ENCODE data around the gene INVS.
A peak's percentile ranks its signal among the peaks of the same experiment; 100 is the strongest.
"Not testable (repeated sequence)": the region's sequence is repeated elsewhere in the genome, so short reads cannot be mapped to it uniquely, and the experiment has no call there.

The INVS gene

DNA sequence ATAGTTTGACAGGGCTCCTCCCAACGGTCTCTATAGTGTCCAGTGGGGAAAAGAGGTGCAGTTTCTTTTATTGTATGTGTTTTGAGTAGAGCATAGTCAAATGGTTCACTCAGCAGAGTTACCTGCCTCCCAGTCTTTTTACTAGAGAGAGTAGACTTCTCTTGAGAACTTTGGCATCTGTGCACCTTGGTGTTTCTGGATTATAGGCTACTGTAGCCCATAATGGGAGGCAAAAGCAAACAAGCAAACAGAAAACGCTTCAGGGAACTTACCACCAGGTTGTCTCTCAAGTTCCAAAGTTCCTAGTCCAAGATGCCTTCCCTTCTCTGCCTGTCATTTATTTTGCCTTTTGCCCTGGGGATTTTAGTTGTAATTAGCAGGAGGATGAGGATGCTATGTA, 26.2 kb downstream of the INVS start:
- no peak for DNase-seq

GRCh38 chr9:100125910-100126309, 26.9 kb downstream of the INVS start:
- no peak for DNase-seq

- no peak for DNase-seq
Observed at GRCh38 chr9:100126423-100126822, 27.4 kb downstream of the INVS start.

DNA sequence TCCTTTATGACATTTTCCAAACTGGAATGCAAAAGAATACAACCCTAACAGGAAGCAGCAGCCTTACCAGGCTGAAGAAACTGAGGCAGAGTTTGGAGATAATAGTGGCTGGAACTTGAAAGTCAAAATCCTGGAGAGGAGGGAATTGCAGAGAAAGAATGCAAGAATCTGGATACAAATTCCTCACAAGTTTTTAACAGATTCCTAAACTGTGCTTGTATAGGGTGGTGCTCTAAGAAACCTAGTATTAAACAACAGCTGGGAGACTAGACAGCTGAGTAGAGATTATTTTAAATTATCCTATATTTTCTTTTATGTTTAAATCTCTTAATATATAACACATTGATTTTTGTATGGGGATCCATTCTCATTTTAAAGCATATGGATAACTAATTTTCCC, 30.7 kb downstream of the INVS start:
- DNase-seq: no peak

DNA sequence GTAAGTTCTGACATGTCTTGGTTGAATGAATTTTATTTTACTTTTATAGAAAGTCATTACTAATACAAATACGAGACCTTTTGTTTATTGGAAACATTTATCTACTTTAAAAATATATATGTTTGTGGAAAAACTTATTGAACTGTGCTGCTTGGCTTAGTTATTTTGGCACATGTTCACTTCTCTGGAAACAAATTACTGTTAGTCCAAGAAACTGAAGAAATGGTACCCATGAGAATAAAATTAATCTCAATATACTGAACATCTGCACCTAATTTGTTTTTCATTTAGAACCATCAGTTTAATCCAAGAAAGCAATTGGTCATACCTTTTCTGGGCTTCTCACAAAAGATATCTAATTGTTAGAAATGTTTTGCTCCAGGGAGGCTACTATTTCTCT, 32.2 kb downstream of the INVS start:
- no peak for DNase-seq

DNA sequence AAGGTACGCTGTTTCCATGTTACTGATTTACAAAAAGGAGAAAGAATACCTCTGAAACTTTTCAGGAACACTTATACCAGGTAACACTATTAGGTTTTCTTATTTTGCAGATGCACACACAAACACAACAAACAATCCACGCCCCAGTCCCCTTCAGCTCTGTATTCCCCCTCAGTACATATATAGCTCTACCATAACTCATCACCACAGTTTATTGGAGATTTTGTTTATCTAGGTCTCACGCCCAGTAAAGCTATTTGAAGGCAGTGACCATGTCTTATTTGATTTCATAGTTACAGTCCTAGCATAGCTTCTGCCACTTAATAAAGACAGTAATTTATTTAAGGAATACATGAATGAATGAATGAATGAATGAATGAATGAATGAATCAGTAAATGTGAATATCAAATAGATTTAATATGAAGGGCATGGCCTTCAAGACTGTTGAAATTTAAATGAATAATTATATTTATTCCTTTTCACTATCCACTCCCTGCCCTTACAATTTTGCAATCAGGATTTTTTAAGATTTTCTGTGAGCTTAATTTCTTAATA, 32.9 kb downstream of the INVS start:
- DNase-seq: no peak

DNA sequence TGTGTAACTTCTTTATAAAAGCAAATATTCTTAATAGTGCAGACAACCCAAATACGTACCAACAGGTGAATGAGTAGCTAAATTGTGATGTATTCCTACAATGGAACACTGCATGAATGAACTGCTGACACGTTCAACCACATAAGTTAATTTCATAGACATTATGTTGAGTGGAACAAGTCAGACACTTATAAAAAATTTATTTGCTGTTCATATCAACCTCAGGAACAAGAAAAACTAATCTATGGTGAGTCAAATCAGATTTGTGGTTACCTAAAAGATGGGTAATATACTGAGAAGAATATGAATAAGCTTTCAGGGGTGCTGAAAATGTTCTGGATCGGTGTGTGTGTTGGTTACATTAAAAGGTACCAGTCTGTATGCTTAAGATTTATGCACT, 35.7 kb downstream of the INVS start:
- no peak for DNase-seq

DNA sequence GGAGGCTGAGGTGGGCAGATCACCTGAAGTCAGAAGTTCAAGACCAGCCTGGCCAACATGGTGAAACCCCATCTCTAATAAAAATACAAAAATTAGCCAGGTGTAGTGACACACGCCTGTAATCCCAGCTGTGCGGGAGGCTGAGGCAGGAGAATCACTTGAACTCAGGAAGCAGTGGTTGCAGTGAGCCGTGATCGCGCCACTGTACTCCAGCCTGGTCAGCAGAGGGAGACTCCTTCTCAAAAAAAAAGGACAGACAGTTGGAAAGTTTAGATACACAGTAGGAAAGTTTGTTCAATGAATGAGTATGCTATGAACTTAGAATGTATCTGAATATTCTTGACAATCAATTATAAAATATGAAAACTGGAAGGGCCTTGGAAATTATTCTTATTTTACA, 37.8 kb downstream of the INVS start:
- DNase-seq: peak; percentile 3

DNA sequence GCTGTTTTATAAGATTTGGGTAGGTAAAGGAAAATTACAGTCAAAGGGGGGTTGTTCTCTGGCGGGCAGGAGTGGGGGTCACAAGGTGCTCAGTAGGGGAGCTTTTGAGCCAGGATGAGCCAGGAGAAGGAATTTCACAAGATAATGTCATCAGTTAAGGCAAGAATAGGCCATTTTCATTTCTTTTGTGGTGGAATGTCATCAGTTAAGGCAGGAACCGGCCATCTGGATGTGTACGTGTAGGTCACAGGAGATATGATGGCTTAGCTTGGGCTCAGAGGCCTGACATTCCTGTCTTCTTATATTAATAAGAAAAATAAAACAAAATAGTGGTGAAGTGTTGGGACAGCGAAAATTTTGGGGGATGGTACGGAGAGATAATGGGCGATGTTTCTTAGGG, 41.3 kb downstream of the INVS start:
- not testable (repeated sequence) for DNase-seq

DNA sequence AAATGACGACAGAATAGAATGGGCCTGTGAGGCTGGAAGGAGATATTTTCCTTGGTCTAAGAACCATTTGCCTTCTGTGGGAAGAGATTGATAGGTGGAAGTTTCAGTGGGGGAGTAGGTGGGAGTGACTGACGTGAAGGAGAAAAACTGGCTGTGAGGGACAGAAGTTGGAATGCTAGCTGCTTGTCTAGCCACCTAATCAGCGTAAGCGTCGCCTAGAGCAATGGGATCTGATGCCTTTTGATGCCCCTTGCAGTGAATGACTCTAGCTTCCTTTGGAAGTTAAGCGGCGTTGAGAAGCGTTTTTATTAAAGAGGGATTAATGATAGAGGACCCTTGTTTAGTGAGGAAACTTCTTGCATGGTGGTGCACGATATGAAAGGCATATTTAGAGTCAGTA, 42.8 kb downstream of the INVS start:
- DNase-seq: not testable (repeated sequence)

DNA sequence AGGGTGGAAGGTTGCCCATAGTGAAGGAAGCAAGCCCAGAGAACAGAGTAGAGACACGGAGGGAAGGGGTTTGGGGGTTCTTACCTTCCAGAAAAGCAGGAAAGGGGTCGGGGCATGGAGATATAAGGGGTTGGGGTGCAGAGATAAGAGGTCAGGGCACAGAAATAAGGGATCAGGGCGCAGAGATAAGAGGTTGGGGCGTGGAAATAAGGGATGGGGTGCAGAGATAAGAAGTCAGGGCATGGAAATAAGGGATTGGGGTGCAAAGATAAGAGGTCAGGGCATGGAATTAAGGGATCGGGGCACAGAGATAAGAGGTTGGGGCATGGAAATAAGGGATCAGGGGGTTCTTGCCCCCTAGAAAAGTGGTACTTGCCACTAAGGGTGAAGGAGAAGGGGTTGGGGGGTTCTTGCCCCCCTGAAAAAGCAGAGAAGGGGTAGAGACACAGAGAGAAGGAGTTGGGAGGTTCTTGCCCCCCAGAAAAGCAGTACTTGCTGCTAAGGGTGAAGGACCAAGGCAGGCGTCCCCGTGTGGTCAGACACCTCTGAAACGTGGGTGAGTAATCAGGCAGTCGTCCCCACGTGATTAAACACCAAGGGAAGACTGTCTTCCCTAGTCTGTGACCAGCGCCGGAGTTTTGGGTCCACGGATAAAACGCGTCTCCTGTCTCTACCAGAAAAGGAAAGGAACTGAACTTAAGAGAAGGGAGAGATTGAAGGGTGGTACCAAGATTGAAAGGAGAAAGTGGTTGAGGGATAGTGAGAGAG, 46.3 kb downstream of the INVS start:
- not testable (repeated sequence) for DNase-seq

GRCh38 chr9:100145976-100146375, 46.9 kb downstream of the INVS start:
- not testable (repeated sequence) for DNase-seq

DNA sequence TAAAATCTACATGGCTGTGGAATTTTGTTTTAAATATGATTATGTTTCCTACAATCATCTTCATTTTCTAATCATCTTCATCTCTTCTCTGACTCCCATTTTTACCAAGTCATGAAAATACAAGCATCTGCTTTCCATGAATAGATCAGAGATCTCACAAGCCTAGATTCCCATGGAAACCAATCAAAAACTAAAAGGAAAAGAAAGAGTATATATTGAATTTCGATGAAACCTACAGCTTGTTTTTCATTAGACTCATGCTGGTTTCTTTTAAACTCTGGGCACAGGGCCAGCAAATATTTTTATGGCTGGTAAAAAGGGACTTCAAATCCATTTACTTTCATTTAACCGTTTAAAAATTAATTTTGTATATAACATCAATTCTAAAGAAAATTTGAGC, 51.2 kb downstream of the INVS start:
- DNase-seq: no peak

- DNase-seq: no peak
Observed at GRCh38 chr9:100160021-100160420, 61.0 kb downstream of the INVS start.

DNA sequence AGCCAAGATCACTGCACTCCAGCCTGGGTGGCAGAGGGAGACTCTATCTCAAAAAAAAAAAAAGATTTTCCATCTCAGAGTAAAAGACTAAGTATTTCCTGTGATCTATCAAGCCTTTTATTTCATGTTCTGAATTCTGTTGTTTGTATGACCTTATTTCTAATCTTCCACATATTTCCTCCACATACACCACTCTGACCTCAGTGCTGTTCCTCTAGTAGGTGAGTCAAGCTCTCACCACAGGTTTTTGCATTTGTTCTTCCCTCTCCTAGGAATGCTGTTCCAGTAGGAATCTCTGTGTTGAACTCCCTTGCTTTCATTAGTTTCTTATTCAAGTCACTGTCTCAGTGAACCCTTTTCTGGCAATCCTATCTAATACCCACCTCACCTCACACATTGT, 68.1 kb downstream of the INVS start:
- DNase-seq: no peak

- DNase-seq: no peak
Observed at GRCh38 chr9:100167915-100168654, 69.0 kb downstream of the INVS start.

- no peak for DNase-seq
Observed at GRCh38 chr9:100170085-100170484, 71.0 kb downstream of the INVS start.

DNA sequence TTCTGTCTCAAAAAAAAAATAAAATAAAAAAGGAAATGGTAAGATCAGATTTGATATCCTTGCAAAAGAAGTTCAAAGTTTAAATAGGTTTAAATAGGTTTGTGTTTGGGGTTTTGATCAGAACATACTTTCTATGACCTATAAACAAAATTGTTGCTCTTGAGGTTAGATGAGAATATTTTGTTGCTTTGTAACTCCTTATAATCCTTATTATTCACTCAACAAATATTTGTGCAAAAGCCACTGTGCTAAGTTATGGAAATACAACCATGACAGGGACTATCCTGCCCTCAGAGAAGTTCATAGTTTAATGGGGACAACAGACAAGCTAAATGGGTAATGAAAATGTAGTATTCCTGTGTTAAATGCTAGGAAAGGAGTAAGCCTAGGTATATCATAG, 71.5 kb downstream of the INVS start:
- DNase-seq: no peak

GRCh38 chr9:100186356-100186755, 87.3 kb downstream of the INVS start:
- no peak for DNase-seq

GRCh38 chr9:100190339-100190738, 91.3 kb downstream of the INVS start:
- no peak for DNase-seq

DNA sequence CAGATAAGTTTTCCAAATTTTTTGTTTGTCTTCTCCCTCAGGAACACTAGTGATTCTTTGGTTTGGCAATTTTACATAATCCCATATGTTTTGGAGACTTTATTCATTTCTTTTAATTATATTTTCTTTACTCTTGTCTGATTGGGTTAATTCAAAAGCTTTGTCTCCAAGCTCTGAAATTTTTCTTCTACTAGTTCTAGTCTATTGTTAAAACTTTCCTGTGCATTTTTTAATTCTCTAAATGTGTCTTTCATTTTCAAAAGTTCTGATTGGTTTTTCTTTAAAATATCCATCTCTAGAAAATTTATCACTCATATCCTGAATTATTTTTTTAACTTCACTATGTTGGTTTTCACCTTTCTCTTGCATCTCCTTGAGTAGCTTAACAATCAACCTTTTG, 92.2 kb downstream of the INVS start:
- no peak for DNase-seq

DNA sequence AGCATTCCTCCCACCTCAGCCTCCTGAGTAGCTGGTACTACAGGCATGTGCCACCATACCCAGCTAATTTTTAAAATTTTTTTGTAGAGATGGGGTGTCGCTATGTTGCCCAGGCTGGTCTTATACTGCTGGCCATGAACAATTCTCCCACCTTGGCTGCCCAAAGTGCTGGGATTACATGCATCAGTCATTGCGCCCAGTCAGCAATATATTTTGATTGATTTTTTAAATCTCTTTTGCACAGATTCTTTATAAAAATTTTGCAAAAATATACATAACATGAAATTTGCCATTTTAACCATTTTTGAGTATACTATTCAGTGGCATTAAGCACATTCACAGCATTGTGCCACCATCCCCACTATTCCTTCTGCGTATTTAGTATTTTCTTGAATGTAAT, 94.0 kb downstream of the INVS start:
- no peak for DNase-seq

- DNase-seq: no peak
Observed at GRCh38 chr9:100196215-100196614, 97.2 kb downstream of the INVS start.

- DNase-seq: no peak
Observed at GRCh38 chr9:100196828-100197227, 97.8 kb downstream of the INVS start.

Measured in GF-D8 (cell line).